Suprapubic skin (tissue), 4 donors: ENCODE results near the gene MAP2K6.

ENCODE experiments used
- POLR2A ChIP-seq, 2 donors: fragments of 450-650 bp; IDR thresholded peaks; one replicate each; pipeline ENCODE4 v1.6.1; 2017; ENCODE audit warnings: antibody characterized with exemption in 2 of 2, mild to moderate bottlenecking in 2 of 2, moderate library complexity in 2 of 2
- POLR2AphosphoS5 ChIP-seq, 3 donors: sonication (generic); formaldehyde crosslinking; IDR thresholded peaks; one replicate each; pipeline ENCODE4 v1.6.1; 2017; ENCODE audit warnings: antibody characterized with exemption in 3 of 3

- no peak for TF ChIP-seq POLR2A (IDR thresholded peaks at IDR 0.05)
- TF ChIP-seq POLR2AphosphoS5 (IDR thresholded peaks at IDR 0.05): no peak
These were observed 104.5 kb downstream of the MAP2K6 start for GRCh38 chr17:69518951-69519350.
